IPS DF 4.7 (cell line): Measurements from ENCODE around the gene NACAD.

Source experiments
- DNase-seq: peaks from one replicate; pipeline ENCODE4 v3.0.0-alpha.2; 2013; ENCODE audit warnings: low spot score; ENCODE audit errors: extremely low read depth

The NACAD gene

DNA sequence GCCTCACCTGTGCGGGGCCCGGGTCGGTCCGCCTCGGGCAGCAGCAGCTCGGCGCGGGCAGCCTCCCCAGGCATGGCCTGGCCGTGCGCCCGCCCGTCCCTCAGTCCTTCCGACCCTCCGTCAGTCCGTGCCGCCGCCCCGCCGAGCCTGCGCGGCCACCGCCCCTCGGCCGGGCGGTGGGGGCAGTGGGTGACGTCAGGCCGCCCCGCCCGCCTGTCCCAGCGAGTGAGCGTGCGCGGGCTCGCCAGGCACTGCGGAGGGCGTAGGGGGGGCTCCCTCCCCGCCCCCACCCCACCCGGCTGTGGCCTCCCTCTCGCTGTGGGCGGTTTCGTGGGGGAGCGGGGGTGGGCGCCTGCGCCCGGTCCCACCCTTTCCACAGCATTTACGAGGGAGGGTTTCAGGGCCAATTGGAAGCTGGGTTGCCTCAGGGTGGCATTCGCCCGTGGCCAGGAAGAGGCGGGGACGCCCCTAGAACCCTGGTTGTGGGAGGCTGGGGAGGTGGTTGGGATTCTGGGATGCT, at the start of gene NACAD:
Gene NACAD, minus strand, starts transcription at position 149 of the 520 bp plus-strand sequence. Its CDS starts 75 bp downstream, at position 74.
- DNase-seq, result no peak

GRCh38 chr7:45136106-45137060, 47.6 kb upstream of the NACAD start:
- peak; percentile 56 for DNase-seq

DNA sequence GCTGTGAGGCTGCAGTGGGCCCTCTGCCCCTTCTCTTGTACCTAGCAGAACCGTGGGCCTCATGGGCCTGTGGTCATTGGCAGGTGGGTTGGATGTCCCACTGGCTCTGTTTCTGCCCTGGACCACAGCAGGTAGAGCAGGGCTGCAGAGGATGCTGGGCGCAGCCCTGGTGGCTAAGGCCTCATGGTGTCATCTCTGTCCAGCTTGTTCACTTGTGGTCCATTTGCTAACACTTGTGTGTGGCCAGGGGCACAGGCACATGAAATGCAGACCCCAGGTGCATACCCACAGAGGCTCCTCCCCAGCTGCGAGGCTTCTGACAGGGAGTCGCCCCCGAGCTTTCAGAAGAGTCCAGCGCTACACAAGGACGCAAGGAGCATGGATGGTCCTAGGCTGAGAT, 45.1 kb upstream of the NACAD start:
- no peak for DNase-seq

DNA sequence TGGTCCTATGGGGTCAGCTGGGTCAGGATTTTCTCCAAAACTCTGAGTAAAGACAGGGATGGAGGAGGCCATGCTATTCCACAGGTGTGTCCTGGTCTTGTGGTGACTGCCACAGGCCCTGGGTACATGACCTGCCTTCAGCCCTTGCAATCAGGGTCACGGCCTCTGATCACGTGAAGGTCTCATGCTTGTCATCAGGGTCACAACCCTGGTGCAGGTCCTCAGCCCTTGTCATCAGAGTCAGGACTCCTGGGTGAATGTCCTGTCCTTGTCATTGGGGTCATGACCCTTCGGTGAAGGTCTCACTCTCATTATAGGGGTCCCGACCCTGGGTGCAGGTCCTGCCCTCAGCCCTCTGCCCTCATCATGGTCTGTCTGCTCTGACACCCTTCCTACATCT, 44.6 kb upstream of the NACAD start:
- DNase-seq, result no peak

GRCh38 chr7:45132708-45133320, 44.0 kb upstream of the NACAD start:
- no peak for DNase-seq

DNA sequence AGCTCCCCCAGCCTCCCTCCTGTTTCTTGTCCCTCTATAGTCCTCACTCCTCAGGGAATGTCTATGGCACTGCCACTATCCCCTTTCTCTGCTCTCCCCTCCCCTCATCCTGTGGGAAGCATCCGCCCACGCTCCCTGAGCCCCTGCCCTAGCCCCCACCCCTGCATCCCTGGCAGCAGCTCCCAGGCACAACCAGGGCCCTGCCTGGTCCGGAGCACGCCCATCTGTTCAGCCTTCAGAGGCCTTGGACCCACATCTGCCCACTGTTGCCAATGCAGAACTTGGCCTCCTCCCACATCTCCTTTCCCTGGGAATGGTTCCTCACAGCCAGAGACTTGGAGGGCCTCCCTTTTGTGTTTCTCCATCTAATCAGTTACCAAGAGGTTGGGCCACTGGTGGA, 43.1 kb upstream of the NACAD start:
- no peak for DNase-seq

- no peak for DNase-seq
These were observed 42.1 kb upstream of the NACAD start for GRCh38 chr7:45130910-45131309.

- no peak for DNase-seq
These were observed 41.1 kb upstream of the NACAD start for GRCh38 chr7:45129906-45130305.

- DNase-seq, result no peak
These were observed 40.5 kb upstream of the NACAD start for GRCh38 chr7:45129181-45129800.

- no peak for DNase-seq
These were observed 38.2 kb upstream of the NACAD start for GRCh38 chr7:45126920-45127319.

- no peak for DNase-seq
These were observed 37.4 kb upstream of the NACAD start for GRCh38 chr7:45126201-45126600.

DNA sequence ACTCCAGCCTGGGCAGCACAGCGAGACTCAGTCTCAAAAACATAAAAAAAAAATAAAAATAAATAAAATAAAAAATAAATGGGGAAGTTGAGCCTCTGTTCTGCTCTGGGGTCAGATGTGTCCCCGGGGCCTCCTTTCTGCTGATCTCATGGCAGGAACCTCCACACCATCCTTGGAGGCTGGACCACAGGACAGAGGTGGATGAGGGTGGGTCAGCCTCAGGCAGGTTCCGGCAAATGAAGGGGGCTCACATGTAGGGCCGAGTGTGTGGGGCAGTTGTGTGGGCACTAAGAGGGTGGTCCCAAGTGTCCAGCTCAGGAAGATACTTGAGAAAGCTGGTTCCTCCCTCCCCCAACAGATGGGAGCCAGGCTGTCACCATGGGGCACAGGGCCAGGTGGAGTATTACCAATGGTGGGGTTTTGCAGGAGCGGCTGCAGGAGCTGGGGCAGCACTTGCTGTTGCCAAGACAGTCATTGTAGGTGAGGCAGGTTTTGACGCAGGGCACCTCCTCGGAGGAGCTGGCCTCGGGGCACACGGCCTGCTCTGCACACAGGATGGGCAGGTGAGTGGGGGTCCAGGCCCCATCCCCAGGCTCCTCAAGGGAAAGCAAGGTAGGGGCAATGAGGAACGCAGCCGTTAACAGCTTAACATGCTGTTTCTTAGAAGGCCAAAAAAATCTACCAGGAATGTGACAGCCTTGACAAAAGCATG, 36.6 kb upstream of the NACAD start:
- no peak for DNase-seq

DNA sequence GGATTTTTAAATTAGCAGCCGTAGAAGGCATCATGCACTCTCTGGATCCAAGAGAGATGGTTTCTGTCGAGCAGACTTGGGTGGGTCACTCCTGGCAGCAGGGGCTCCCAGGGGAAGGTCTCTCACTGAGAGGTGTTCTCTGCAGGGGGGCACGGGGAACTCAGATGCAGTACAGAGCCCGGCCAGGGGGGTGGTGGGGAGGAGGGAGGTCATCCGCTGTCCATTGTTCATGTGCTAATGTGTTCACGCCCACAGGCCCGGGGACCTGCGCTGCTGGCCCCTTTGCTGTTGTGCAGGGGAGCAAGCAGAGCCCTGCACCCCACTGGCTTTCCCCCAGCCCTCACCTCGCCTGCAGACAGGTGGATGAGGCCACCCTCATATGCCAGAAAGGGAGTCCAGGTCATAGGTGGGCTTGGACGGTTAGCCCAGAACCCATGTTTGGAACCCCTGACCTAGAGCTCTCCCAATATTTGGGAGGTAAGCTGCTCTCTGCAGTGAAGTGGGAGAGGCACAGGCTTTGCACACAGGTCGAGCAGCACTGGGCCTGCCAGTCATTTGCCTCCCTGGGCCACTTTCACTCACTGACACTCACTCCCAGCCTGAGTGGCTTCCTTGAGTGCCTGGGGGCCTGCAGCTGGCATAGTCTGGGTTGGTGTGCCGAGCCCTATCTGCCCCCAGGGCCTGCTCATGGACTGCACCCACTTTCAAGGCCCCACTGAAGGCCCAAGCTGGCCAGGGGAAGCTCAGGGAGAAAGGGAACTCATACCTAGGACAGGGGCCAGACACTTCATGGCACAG, 35.3 kb upstream of the NACAD start:
- no peak for DNase-seq

DNA sequence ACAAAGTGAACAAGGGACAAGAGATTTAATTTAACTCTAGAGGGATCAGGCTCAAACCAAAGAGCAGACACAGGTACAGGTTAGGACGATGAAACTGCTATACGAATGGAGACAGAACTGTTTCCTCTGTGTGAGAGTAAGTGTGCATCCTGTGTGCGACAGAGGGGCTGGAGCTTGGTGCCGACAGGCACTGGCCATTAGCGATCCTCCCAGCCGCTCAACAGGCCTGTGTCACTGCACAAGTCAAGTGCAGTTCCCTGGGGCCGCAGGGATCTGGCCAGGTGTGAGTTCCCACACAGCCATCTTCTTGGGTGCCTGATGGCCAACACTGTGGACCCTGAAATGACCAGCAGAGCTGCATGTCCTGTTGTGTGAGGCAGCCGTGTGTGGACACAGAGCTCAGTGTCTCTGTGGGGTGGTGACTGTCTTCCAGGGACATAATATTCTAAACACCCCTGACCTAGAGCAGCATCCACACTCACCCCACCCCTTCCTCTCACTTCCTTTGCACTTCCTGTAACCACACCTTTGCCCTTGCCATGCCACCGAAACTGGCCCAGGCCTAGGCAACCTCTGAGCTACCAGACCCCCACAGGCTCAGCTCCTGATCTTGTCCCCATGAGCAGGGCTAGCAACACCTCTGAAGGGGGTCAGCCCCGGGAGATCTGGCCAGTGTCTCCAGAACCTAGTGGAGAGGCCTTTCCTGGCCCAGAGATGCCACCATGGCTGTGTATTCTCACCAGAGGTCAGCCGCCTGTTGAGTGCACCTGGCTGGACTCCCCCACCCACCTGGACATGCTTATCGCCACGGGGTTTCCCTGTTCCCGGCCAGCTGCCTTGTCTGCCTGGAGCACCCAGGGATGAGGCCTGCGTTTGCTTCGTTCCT, 34.4 kb upstream of the NACAD start:
- no peak for DNase-seq

GRCh38 chr7:45119550-45119949, 30.8 kb upstream of the NACAD start:
- DNase-seq, result no peak

DNA sequence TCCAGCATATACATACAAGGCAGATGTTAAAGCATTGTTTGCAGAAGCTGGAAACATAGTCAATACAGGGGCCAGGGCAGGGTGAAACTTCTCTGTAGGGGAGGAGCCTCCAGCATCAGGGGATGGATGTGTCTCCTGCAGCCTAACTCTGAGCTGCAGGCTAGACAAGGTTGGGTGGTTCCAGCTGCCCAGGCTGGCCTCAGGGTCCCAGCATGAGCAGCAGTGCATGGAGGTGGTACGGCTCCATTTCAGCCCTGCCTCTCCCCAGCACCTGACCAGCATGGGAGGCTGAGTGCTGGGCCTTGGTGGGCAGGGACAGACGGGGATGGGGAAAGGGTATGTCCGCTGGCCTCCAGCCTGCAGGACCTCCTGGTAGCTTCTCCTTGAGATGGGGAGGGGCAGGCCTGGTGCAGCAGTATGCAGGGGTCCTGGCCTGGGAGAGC, 30.1 kb upstream of the NACAD start:
- DNase-seq, result no peak

DNA sequence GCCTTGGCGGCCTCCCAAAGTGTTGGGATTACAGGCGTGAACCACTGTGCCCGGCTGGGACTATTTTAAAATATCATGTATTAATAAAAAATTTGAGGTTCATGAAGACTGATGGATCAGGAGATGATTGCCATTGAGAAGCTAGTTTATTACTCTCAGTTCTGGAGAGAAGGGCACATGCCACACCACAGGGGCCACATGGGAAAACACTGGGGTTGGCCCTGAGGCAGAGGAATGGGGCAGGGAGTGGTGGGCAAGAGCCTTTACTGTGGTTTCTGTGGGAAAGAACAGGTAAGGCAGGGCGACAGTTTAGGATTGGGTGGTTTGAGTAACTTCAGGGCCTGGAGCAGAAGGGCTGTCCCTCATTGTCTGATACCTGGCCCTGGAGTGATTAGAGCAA, 29.5 kb upstream of the NACAD start:
- no peak for DNase-seq

DNA sequence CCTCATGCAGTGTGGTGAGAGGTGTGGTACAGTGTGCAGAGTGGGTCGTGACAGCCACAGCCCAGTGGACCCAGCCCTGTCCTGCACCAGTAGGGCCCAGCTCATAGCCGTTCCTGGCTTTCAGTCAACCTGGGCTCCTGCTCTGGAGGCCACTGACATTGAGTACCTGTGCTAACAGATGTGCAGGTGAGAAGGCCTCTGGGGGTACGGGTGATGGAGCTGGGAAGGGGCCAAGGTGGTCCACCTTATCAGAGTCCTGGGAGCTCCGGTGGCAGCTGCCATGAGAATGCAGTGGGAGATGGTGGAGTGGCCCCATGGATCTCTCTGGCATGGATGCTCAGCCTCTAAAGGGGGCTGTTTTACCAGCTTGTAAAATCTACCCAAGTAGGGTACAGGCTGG, 28.8 kb upstream of the NACAD start:
- no peak for DNase-seq

DNA sequence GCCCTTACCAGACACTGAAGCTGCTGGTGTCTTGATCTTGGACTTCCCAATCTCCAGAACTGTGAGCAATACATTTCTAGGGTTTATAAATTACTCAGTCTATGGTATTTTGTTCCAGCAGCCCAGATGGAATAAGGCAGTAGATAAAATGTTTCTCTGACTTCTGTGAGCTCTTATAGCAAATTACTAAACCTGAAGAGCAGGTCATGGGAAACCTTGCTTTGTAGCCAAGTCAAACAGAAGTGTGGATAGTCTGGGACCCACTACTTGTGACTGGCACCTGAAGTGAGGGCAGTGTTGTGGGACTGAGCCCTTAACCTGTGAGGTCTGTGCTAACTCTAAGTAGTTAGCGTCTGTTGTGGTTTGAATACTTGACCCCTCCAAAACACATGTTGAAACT, 27.3 kb upstream of the NACAD start:
- no peak for DNase-seq

DNA sequence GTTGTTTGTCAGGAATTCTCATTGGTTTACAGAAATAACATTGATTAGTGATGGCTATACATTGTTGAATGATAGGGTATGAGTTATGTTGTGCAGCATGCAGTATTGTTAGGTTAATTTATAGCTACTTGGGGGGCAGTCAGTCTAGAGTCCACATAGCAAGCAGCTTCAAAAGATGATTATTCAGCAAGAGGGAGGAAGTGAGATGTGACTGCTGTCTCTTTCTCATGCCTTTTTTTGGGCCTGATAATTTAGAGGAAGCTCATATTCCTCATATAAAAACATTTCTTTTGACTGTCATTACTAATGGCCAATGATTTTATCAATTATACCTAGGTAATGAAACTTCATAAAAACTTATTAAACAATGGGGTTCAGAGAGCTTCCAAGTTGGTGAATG, 26.2 kb upstream of the NACAD start:
- DNase-seq, result no peak
